A673 (cell line): ENCODE data around the gene GPR183. TPM values are rescaled to one million over a fixed set of nuclear protein-coding genes. Genes with fewer than 3 reads are reported as not detected.

ENCODE experiments used
- BruUV-seq: library from RNA; stranded (reverse); fragments of 400-500 nt; replicated peaks from 2 replicates; lab custom pipeline; 2021; lab: Mats Ljungman, UMichigan
- CTCF ChIA-PET: fragments of 300-600 bp; sonication (Branson Sonifier 250); formaldehyde crosslinking; loops from one replicate; lab custom pipeline; 2022; ENCODE audit warnings: antibody characterized with exemption; lab: Charles Lee
- POLR2A ChIA-PET: fragments of 300-600 bp; sonication (Branson Sonifier 250); formaldehyde crosslinking; loops from one replicate; lab custom pipeline; 2022; ENCODE audit warnings: antibody characterized with exemption; ENCODE audit not compliant: low non-redundant PET; lab: Charles Lee
- DNase-seq: peaks from one replicate; pipeline ENCODE4 v3.0.0-alpha.2; 2015; ENCODE audit warnings: low spot score
- H3K27ac ChIP-seq: fragments of 200-600 bp; sonication (generic); 2 replicates; pipeline ENCODE4 v1.5.1; 2016; ENCODE audit warnings: mixed run types, low read depth, mild to moderate bottlenecking, mixed read lengths, antibody characterized with exemption, low read length; ENCODE audit not compliant: poor library complexity, severe bottlenecking
- H3K27me3 ChIP-seq: fragments of 200-600 bp; sonication (generic); replicated peaks from 2 replicates; pipeline ENCODE4 v1.6.1; 2017; ENCODE audit warnings: mixed run types, low read depth, mild to moderate bottlenecking, mixed read lengths, antibody characterized with exemption, low read length; ENCODE audit not compliant: insufficient read depth, poor library complexity
- H3K36me3 ChIP-seq: fragments of 200-600 bp; sonication (generic); 2 replicates; pipeline ENCODE4 v1.6.1; 2016; ENCODE audit warnings: mixed run types, mild to moderate bottlenecking, mixed read lengths, antibody characterized with exemption, low read length; ENCODE audit not compliant: insufficient read depth, poor library complexity, severe bottlenecking
- H3K4me1 ChIP-seq: fragments of 200-600 bp; sonication (generic); 2 replicates; pipeline ENCODE4 v1.6.1; 2017; ENCODE audit warnings: mixed run types, mild to moderate bottlenecking, mixed read lengths, antibody characterized with exemption, low read length; ENCODE audit not compliant: insufficient read depth, poor library complexity, severe bottlenecking
- H3K4me3 ChIP-seq: fragments of 200-600 bp; sonication (generic); 2 replicates; pipeline ENCODE4 v1.5.1; 2016; ENCODE audit warnings: low read depth, mixed run types, mild to moderate bottlenecking, mixed read lengths, low read length; ENCODE audit not compliant: poor library complexity, severe bottlenecking
- H3K9me3 ChIP-seq: fragments of 200-600 bp; sonication (generic); 2 replicates; pipeline ENCODE4 v1.6.1; 2016; ENCODE audit warnings: mixed run types, low read depth, mild to moderate bottlenecking, mixed read lengths, antibody characterized with exemption, low read length; ENCODE audit not compliant: poor library complexity, severe bottlenecking
- EZH2 ChIP-seq: fragments of 200-600 bp; sonication (generic); IDR thresholded peaks from 2 replicates; pipeline ENCODE4 v1.6.1; 2017; ENCODE audit warnings: borderline replicate concordance, low read depth, mild to moderate bottlenecking, mixed read lengths, antibody characterized with exemption, low read length; ENCODE audit not compliant: poor library complexity, severe bottlenecking
- intact Hi-C: fragments of 100-400 bp; cut with micrococcal nuclease; formaldehyde crosslinking; loops from one replicate; pipeline ENCODE4 v1.10.0; 2022; ENCODE audit not compliant: unreplicated experiment
- total RNA-seq: library from RNA; stranded (reverse); gene quantifications from 2 replicates; pipeline ENCODE4 v1.2.3, GENCODE V29; 2021
- TF ChIP-seq, protein P1 (sequence below): fragments of 300-800, 200-600 bp; sonication (generic); conservative IDR thresholded peaks from 2 replicates; pipeline ENCODE4 v1.5.1; 2017; ENCODE audit warnings: low read depth, mild to moderate bottlenecking, antibody characterized with exemption, low read length, moderate library complexity, mixed read lengths

The GPR183 gene
- total RNA-seq, 1 experiment from 2014 or later: not detected

DNA sequence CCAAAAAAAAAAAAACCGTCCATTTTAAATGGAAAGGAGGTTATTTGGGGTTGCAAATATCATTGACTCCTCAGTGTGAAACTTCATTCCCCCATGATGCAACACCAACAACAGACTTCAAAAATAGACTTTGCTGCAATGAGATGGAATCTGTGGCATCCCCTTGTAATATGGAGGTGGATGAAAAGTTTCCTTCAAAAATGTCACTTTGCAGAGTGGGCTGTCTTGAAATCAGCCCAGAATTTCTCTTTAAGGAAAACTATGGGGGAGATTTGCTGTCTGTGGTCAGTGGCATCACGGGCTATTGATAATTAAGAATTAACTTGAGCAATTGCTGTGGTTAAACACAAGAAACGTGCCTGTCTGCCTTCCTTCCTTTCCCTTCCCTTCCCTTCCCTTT is 50.5 kb downstream of the GPR183 start:
- H3K9me3 ChIP-seq: no peaks in the 10 kb centered on the region
- H3K4me1 ChIP-seq: peaks cover 8% of the 10 kb centered on the region
- no TSS peak for BruUV-seq
- H3K27ac ChIP-seq: no peak overlapping the region
- intact Hi-C loops: no loop called here
- peaks cover 4% of the 10 kb centered on the region for H3K36me3 ChIP-seq
- H3K27me3 ChIP-seq: no peaks in the 10 kb centered on the region
- ChIA-PET POLR2A (no interaction called here), CTCF (no interaction called here)
- DNase-seq: no peak
- H3K4me3 ChIP-seq: no peak overlapping the region
- TF ChIP-seq, protein P1, sequence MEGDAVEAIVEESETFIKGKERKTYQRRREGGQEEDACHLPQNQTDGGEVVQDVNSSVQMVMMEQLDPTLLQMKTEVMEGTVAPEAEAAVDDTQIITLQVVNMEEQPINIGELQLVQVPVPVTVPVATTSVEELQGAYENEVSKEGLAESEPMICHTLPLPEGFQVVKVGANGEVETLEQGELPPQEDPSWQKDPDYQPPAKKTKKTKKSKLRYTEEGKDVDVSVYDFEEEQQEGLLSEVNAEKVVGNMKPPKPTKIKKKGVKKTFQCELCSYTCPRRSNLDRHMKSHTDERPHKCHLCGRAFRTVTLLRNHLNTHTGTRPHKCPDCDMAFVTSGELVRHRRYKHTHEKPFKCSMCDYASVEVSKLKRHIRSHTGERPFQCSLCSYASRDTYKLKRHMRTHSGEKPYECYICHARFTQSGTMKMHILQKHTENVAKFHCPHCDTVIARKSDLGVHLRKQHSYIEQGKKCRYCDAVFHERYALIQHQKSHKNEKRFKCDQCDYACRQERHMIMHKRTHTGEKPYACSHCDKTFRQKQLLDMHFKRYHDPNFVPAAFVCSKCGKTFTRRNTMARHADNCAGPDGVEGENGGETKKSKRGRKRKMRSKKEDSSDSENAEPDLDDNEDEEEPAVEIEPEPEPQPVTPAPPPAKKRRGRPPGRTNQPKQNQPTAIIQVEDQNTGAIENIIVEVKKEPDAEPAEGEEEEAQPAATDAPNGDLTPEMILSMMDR: no peak
- no peak for TF ChIP-seq EZH2

DNA sequence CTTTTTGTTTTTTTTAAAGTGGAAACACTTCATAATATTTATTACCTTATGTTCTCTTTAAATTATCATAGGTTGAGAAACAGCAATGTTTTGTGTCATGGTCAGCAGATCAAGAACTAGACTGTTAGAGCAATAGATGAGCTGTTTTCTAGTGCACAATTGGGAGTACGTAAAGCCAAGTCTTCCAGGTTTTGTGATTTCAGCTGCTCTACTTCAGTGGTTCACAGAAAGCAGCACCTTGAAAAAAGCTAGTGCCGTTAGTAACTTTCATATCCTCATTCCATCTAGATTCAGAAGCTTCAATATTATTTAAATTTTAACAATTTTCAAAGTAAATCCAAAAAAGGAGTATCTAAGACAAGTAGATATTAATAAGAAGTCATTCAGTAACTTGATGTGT is 50.9 kb downstream of the GPR183 start:
- POLR2A ChIA-PET: no interaction called here
- TF ChIP-seq, protein P1: no peak
- TF ChIP-seq EZH2: no peak
- peaks cover 8% of the 10 kb centered on the region for H3K4me1 ChIP-seq
- no peak for DNase-seq
- intact Hi-C loops: no loop called here
- no peak overlapping the region for H3K4me3 ChIP-seq
- BruUV-seq: no TSS peak
- H3K9me3 ChIP-seq: no peaks in the 10 kb centered on the region
- H3K27ac ChIP-seq: no peak overlapping the region
- CTCF ChIA-PET: no interaction called here
- no peaks in the 10 kb centered on the region for H3K27me3 ChIP-seq
- peaks cover 4% of the 10 kb centered on the region for H3K36me3 ChIP-seq

DNA sequence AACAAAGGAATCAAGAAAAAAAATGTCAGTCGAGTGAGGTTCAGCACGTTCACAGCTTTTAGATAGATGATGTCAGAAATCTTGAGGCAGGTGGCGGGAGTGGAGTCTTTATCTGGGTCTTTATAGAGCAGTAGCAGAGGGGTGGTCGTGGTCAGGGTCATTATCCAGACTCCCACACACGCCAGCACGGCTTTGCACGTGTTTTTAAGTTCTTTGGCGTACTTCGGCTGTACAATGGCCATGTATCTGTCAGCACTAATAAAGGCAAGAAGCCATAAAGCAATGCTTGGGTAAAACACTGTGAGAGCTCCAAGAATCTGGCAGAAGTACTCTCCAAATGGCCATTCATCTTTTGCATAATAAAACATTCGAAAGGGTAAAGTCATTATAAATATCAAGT is 51.9 kb downstream of the GPR183 start:
- Histone ChIP-seq H3K9me3 (no peaks in the 10 kb centered on the region), H3K4me1 (peaks cover 8% of the 10 kb centered on the region), H3K27me3 (no peaks in the 10 kb centered on the region), H3K36me3 (peaks cover 4% of the 10 kb centered on the region), H3K27ac (no peak overlapping the region), H3K4me3 (no peak overlapping the region)
- ChIA-PET CTCF (no interaction called here), POLR2A (no interaction called here)
- DNase-seq: no peak
- no TSS peak for BruUV-seq
- TF ChIP-seq, protein P1: no peak
- TF ChIP-seq EZH2: no peak
- intact Hi-C loops: no loop called here
